LNCaP clone FGC (cell line): ENCODE measurements around the gene ZNF579.

Source experiments
- DNase-seq: peaks from one replicate; pipeline ENCODE4 v3.0.0-alpha.2; 2011; ENCODE audit warnings: low read depth
- H3K4me3 ChIP-seq: 2 replicates; pipeline ENCODE4 v1.5.1; 2011; ENCODE audit warnings: mild to moderate bottlenecking, low read depth, low read length, control low read depth
- CTCF ChIP-seq: IDR thresholded peaks from 2 replicates; pipeline ENCODE4 v1.5.1; 2012; ENCODE audit warnings: mild to moderate bottlenecking; ENCODE audit not compliant: control insufficient read depth, insufficient read depth; ENCODE audit errors: extremely low read depth

Gene ZNF579

GRCh38 chr19:55605207-55605636 is 24.6 kb upstream of the ZNF579 start:
- no peak for TF ChIP-seq CTCF
- peak overlapping the region; percentile 96 for H3K4me3 ChIP-seq
- DNase-seq: peak; percentile 81

GRCh38 chr19:55603581-55604292 is 23.1 kb upstream of the ZNF579 start:
- DNase-seq: no peak
- no peak for TF ChIP-seq CTCF
- H3K4me3 ChIP-seq: no peak overlapping the region

- no peak overlapping the region for H3K4me3 ChIP-seq
- TF ChIP-seq CTCF: no peak
- DNase-seq: no peak
These were observed 22.5 kb upstream of the ZNF579 start for GRCh38 chr19:55603115-55603514.

GRCh38 chr19:55602104-55603001 is 21.7 kb upstream of the ZNF579 start:
- no peak for TF ChIP-seq CTCF
- H3K4me3 ChIP-seq: no peak overlapping the region
- no peak for DNase-seq

- no peak for DNase-seq
- no peak for TF ChIP-seq CTCF
These were observed 20.4 kb upstream of the ZNF579 start for GRCh38 chr19:55601084-55601483.

GRCh38 chr19:55600662-55601028 is 20.0 kb upstream of the ZNF579 start:
- no peak for TF ChIP-seq CTCF
- peak overlapping the region; percentile 61 for H3K4me3 ChIP-seq
- no peak for DNase-seq

More at GRCh38 chr19:55601084-55601483, 20.4 kb upstream of the ZNF579 start:
- peak overlapping the region; percentile 61 for H3K4me3 ChIP-seq
